Brain microvascular endothelial cell (primary cell): ENCODE data around the gene BABAM2.

ENCODE experiments used
- DNase-seq: peaks from one replicate; pipeline ENCODE4 v3.0.0-alpha.2; 2020
- H3K27ac ChIP-seq: fragments of 250-450 bp; sonication (Bioruptor Pico); 2 replicates; pipeline ENCODE4 v1.5.1; 2020; ENCODE audit warnings: mild to moderate bottlenecking, moderate library complexity
- H3K27me3 ChIP-seq: fragments of 250-450 bp; sonication (Bioruptor Pico); replicated peaks from 2 replicates; pipeline ENCODE4 v1.5.1; 2020; ENCODE audit warnings: mild to moderate bottlenecking
- H3K36me3 ChIP-seq: fragments of 250-450 bp; sonication (Bioruptor Pico); replicated peaks from 2 replicates; pipeline ENCODE4 v1.5.1; 2020; ENCODE audit warnings: mild to moderate bottlenecking
- H3K4me3 ChIP-seq: 2 replicates; pipeline ENCODE4 v1.5.1; 2011; ENCODE audit warnings: low read depth, mild to moderate bottlenecking, control low read depth, low read length, moderate library complexity
- CTCF ChIP-seq: IDR thresholded peaks from 2 replicates; pipeline ENCODE4 v1.5.1; 2011; ENCODE audit warnings: low read depth, mild to moderate bottlenecking, moderate library complexity, low read length, control low read depth, inconsistent platforms; ENCODE audit errors: missing control alignments
- in situ Hi-C: cut with HindIII; loops from 2 replicates; pipeline ENCODE4 v1.10.0; 2017; ENCODE audit warnings: low sequenced_read_pairs, low pct_ligation_motif_present

The BABAM2 gene

GRCh38 chr2:28224648-28225472, 334.3 kb downstream of the BABAM2 start:
- H3K27ac ChIP-seq: no peak overlapping the region
- in situ Hi-C loops: no loop called here
- no peaks in the 10 kb centered on the region for H3K27me3 ChIP-seq
- TF ChIP-seq CTCF: no peak
- no peak overlapping the region for H3K4me3 ChIP-seq
- no peaks in the 10 kb centered on the region for H3K36me3 ChIP-seq
- peak; percentile 18 for DNase-seq

- Histone ChIP-seq H3K36me3 (no peaks in the 10 kb centered on the region), H3K27me3 (no peaks in the 10 kb centered on the region), H3K4me3 (no peak overlapping the region), H3K27ac (no peak overlapping the region)
- in situ Hi-C loops: no loop called here
- no peak for TF ChIP-seq CTCF
- DNase-seq: no peak
Measured at GRCh38 chr2:28225473-28226080, 335.0 kb downstream of the BABAM2 start.

- in situ Hi-C loops: no loop called here
- TF ChIP-seq CTCF: no peak
- Histone ChIP-seq H3K27ac (no peak overlapping the region), H3K36me3 (no peaks in the 10 kb centered on the region), H3K27me3 (no peaks in the 10 kb centered on the region), H3K4me3 (no peak overlapping the region)
- DNase-seq: no peak
Measured at GRCh38 chr2:28226558-28226957, 336.0 kb downstream of the BABAM2 start.

GRCh38 chr2:28227498-28227897, 337.0 kb downstream of the BABAM2 start:
- Histone ChIP-seq H3K4me3 (no peak overlapping the region), H3K27me3 (no peaks in the 10 kb centered on the region), H3K27ac (no peak overlapping the region), H3K36me3 (no peaks in the 10 kb centered on the region)
- in situ Hi-C loops: no loop called here
- DNase-seq: no peak
- TF ChIP-seq CTCF: no peak

- DNase-seq: no peak
- no peak for TF ChIP-seq CTCF
- in situ Hi-C loops: no loop called here
- Histone ChIP-seq H3K27ac (no peak overlapping the region), H3K4me3 (no peak overlapping the region), H3K36me3 (no peaks in the 10 kb centered on the region), H3K27me3 (no peaks in the 10 kb centered on the region)
Measured at GRCh38 chr2:28228434-28228995, 338.0 kb downstream of the BABAM2 start.
